Thoracic aorta (tissue), 2 donors: Measurements from ENCODE around the gene FAM117B. TPM values are rescaled to one million over a fixed set of nuclear protein-coding genes. Genes with fewer than 3 reads are reported as not detected.

Source experiments
- ATAC-seq: fragments of 150-250 bp; one replicate; pipeline ENCODE4 v1.8.0; 2017; ENCODE audit warnings: low read depth; ENCODE audit not compliant: insufficient number of reproducible peaks, low FRiP score
- DNase-seq: peaks from one replicate; pipeline ENCODE4 v3.0.0-alpha.2; 2020; ENCODE audit warnings: low spot score
- H3K27ac ChIP-seq, 2 donors: fragments of 200-600 bp; sonication (generic); 1 replicate in 1 of 2; 2 replicates in 1 of 2; pipeline ENCODE4 v1.5.1; 2016; ENCODE audit warnings: mild to moderate bottlenecking in 2 of 2, moderate library complexity in 2 of 2
- H3K27me3 ChIP-seq: fragments of 200-600 bp; sonication (generic); replicated peaks from 2 replicates; pipeline ENCODE4 v1.6.0; 2016; ENCODE audit warnings: mild to moderate bottlenecking; ENCODE audit not compliant: insufficient read depth
- H3K36me3 ChIP-seq: fragments of 200-600 bp; sonication (generic); one replicate; pipeline ENCODE4 v1.5.1; 2016
- H3K4me1 ChIP-seq, 2 donors: fragments of 200-600 bp; sonication (generic); 1 replicate in 1 of 2; 2 replicates in 1 of 2; pipeline versions ENCODE4 v1.5.1 to v1.6.0; 2016; ENCODE audit warnings: low read depth in 2 of 2, mild to moderate bottlenecking in 1 of 2; ENCODE audit not compliant: control insufficient read depth in 1 of 2
- H3K4me3 ChIP-seq: fragments of 200-600 bp; sonication (generic); 2 replicates; pipeline ENCODE4 v1.5.1; 2016; ENCODE audit warnings: mild to moderate bottlenecking
- H3K9me3 ChIP-seq: fragments of 200-600 bp; sonication (generic); 2 replicates; pipeline ENCODE4 v1.5.1; 2016
- total RNA-seq, 2 donors: library from RNA; depleted of rRNA; stranded (reverse); fragments of >200 nt; gene quantifications; one replicate each; pipeline versions ENCODE4 v1.1.0 to v1.2.3, GENCODE V29; 2016
- TF ChIP-seq, protein P1 (sequence below): fragments of 200-600 bp; sonication (generic); IDR thresholded peaks from one replicate; pipeline ENCODE4 v1.5.1; 2019; ENCODE audit warnings: antibody characterized with exemption

Gene FAM117B
- total RNA-seq, 2 donors from 2014 or later: 5.3 to 5.6 TPM

DNA sequence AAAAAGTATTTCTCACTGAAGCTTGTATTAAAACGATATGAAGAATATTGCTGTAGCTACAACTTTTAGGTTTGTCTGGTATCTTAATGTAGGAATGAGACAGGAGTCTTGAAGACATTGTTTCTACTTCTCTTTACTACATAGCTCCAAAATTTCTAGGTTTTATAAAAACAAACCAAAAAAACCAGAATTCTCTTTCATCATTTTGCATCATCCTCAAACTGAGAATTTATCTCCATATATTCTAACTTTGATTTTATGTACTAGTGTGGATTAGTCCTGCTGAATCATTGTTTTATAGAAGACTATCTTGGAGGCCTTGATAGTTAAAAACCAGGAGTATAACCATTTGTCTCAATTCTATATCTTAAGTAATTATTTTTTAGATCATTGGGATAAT, 136.6 kb downstream of the FAM117B start:
- Histone ChIP-seq H3K4me1 (no peaks in the 10 kb centered on the region), H3K36me3 (no peaks in the 10 kb centered on the region), H3K4me3 (no peak overlapping the region), H3K27me3 (no peaks in the 10 kb centered on the region), H3K9me3 (no peaks in the 10 kb centered on the region), H3K27ac (no peak overlapping the region)
- no peak for ATAC-seq
- TF ChIP-seq, protein P1, sequence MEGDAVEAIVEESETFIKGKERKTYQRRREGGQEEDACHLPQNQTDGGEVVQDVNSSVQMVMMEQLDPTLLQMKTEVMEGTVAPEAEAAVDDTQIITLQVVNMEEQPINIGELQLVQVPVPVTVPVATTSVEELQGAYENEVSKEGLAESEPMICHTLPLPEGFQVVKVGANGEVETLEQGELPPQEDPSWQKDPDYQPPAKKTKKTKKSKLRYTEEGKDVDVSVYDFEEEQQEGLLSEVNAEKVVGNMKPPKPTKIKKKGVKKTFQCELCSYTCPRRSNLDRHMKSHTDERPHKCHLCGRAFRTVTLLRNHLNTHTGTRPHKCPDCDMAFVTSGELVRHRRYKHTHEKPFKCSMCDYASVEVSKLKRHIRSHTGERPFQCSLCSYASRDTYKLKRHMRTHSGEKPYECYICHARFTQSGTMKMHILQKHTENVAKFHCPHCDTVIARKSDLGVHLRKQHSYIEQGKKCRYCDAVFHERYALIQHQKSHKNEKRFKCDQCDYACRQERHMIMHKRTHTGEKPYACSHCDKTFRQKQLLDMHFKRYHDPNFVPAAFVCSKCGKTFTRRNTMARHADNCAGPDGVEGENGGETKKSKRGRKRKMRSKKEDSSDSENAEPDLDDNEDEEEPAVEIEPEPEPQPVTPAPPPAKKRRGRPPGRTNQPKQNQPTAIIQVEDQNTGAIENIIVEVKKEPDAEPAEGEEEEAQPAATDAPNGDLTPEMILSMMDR: no peak
- DNase-seq: no peak

DNA sequence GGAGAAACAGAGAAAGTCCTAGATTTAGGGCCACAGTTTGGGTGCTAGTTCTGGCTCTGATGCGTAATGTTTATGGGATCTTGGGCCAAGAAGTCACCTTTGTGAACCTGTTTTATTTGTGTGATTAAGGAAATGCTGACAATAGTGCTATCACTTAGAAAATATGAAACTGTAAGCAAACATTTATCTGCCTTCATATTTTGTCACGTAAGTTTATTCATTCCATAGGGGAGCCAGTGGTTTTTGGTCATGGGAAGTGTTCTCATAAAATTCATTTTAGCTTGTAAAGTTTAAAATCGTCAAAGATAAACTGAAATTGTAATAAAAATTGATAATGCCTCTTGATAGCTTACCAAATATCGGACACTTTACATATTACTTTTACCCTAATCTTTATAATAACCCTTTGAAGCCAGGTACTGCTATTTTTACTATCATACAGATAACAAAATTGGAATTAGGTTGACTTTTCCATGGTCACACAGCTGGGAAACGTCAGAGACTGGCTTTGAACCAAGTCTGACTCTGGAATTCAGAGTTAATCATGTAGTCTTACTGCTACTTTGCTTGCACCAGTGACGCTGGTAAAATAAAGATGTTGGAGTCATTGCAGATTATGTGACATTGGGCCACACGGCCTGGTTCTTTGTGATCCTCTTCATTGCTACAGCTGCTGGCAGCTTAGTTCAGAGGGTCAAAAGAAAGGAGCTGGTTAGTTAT, 137.1 kb downstream of the FAM117B start:
- no peaks in the 10 kb centered on the region for H3K27me3 ChIP-seq
- H3K27ac ChIP-seq: no peak overlapping the region
- TF ChIP-seq, protein P1: no peak
- H3K36me3 ChIP-seq: no peaks in the 10 kb centered on the region
- no peaks in the 10 kb centered on the region for H3K9me3 ChIP-seq
- ATAC-seq (no peak), DNase-seq (no peak)
- H3K4me1 ChIP-seq: no peaks in the 10 kb centered on the region
- H3K4me3 ChIP-seq: no peak overlapping the region

DNA sequence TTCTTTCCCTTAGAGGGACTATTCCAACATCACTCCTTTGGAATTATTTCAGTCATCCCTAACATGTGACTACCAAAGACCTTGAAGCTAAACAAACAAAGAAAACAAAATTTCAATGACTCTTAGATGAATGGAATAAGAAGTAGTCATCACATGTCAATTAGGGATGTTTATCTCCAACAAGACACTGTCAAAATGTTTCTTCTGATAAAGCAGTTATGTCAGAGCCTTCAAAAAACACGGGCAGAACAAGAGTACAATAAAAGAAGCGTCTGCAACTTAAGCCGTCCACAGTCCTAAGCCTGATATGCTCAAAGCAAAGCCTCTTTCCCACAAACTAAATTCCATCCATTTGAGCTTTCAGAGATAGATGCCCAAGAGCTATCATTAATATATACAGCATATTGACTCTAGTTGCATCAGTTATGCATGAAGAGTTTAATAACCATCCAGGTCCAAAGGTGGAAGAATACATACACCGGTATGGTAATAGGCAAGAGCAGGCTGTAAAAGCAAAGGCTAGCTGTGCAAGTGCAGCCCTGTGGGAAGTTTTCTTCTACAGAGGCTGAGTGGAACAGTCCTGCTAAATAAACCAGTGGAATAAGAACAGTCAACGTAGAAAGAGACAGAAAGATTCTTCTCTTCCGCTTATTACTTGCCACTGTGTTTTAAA, 138.7 kb downstream of the FAM117B start:
- DNase-seq (no peak), ATAC-seq (no peak)
- H3K27ac ChIP-seq: no peak overlapping the region
- TF ChIP-seq, protein P1: no peak
- no peaks in the 10 kb centered on the region for H3K36me3 ChIP-seq
- no peaks in the 10 kb centered on the region for H3K27me3 ChIP-seq
- H3K4me1 ChIP-seq: no peaks in the 10 kb centered on the region
- no peaks in the 10 kb centered on the region for H3K9me3 ChIP-seq
- no peak overlapping the region for H3K4me3 ChIP-seq

DNA sequence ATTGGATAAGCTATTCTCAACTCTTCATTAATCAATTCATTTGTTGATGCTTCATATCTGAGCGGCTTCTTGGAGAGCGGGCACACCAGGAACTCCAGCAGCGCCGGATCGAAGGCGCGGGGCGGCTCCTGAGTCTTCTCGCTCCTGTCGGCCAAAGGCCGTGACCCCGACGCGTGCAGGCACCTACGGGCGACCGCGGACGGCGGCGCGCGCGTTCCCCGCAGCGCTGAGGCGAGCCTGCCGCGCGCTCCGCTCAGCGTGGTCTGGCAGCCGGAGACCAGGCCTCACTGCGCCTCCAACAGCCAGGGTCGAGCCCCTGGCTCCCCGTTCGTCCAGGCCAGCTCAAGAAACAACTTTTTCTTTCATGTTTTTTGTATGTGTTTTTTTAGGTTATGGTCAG, 139.3 kb downstream of the FAM117B start:
- H3K36me3 ChIP-seq: no peaks in the 10 kb centered on the region
- H3K4me1 ChIP-seq: no peaks in the 10 kb centered on the region
- H3K27me3 ChIP-seq: no peaks in the 10 kb centered on the region
- ATAC-seq (no peak), DNase-seq (no peak)
- no peak overlapping the region for H3K27ac ChIP-seq
- H3K9me3 ChIP-seq: no peaks in the 10 kb centered on the region
- TF ChIP-seq, protein P1: no peak
- H3K4me3 ChIP-seq: no peak overlapping the region

DNA sequence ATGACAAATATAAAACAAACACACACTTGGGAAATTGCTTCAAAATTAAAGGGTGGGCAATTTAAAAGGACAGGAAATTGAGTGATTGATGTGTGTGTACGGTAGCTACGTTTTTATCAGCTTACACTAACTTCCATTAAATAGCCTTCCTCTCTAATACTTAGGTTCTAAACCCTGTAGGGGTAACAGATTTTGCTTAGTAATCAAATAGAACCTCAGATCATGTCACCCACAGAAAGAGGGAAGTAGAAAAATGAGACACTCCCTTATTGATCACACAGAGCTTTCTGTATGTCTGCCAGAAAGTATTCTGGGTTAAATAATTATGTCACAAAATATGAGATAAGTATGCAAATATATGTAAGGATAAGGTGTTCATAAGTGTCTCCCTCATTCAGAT, 143.4 kb downstream of the FAM117B start:
- Histone ChIP-seq H3K9me3 (no peaks in the 10 kb centered on the region), H3K4me3 (no peak overlapping the region), H3K27me3 (no peaks in the 10 kb centered on the region), H3K36me3 (no peaks in the 10 kb centered on the region), H3K4me1 (no peaks in the 10 kb centered on the region), H3K27ac (no peak overlapping the region)
- ATAC-seq: no peak
- TF ChIP-seq, protein P1: no peak
- DNase-seq: no peak
